CD4-positive, alpha-beta T cell treated with Interleukin-6 for 4 hours (primary cell): ENCODE data around the gene IFT25.

Source experiments
- DNase-seq: peaks from one replicate; pipeline ENCODE4 v3.0.0-alpha.2; 2020; ENCODE audit warnings: mixed read lengths

Gene IFT25

GRCh38 chr1:53956308-53957168 is 11.0 kb upstream of the IFT25 start:
- no peak for DNase-seq

GRCh38 chr1:53954128-53954527 is 8.6 kb upstream of the IFT25 start:
- DNase-seq = no peak

DNA sequence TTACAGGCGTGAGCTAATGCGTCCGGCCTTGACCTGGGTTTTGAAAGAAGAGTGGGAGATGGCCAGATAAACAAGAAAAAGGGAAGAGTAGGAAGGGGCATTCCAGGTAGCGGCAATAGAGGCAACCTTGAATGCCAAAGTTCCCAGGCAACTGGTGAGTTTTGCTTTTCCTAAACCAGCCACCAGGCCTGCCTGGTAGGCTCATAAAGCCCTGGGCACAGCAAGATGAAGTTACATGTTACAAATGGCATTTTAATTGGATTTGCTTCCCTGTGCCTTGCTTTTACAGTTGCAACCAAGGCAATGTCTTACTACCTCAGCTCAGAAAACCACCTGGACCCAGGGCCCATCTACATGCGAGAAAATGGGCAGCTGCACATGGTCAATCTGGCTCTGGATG is 6.2 kb upstream of the IFT25 start:
- no peak for DNase-seq

GRCh38 chr1:53949023-53949990 is 3.8 kb upstream of the IFT25 start:
- DNase-seq = peak; percentile 42

DNA sequence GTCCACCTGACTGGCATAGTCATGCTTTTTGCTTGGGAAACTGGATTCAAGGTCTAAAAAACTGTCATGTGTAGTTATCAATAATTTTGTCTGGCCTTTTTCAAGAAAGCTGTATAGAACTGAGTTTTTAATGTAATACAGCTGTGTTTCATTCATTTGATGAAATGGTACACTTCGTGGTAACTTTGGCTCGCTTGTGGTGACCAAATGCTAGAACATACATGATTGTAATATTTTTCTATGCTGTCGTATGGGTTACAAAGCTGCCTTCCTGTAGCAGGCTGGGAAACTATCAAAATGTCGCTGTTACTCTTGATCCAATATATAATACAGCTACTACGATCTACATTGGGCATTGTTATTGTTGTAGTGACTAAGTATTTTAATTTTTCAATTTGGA is 2.8 kb upstream of the IFT25 start:
- DNase-seq = no peak

DNA sequence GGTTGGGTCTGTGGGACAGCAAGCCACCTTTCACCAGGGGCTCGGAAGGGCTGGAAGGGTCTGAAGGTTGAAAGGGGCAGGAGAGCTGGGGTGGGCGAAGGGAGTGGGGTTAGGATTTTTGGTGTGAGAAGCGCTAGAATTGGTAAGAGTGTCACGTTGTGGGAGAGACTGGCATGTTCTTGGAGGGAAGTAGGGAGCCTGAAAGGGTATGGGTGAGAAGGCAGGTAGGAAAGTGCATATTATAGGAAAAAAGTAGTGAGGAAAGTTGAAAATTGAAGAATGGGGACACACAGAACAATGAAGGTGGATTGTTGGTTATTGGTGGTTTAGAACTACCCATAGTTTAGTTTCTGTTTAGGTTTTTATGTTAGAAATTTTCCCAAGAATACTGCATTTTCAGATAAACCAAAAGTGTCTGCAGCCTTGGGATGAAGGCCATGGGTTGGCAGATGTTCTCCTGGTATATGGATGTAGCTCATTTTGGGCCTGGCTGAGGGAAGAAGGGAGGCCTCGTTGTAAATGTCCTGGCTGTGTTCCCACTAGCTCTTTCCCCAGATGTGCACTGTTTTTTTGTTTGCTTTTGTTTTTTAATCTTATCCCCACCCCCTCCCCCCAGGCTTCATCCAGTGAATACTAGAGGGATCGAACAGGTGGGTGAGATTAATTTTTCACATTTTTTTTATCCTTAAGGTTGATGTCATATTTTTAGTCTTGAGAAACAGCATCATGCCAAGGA is 1.8 kb upstream of the IFT25 start:
- no peak for DNase-seq

DNA sequence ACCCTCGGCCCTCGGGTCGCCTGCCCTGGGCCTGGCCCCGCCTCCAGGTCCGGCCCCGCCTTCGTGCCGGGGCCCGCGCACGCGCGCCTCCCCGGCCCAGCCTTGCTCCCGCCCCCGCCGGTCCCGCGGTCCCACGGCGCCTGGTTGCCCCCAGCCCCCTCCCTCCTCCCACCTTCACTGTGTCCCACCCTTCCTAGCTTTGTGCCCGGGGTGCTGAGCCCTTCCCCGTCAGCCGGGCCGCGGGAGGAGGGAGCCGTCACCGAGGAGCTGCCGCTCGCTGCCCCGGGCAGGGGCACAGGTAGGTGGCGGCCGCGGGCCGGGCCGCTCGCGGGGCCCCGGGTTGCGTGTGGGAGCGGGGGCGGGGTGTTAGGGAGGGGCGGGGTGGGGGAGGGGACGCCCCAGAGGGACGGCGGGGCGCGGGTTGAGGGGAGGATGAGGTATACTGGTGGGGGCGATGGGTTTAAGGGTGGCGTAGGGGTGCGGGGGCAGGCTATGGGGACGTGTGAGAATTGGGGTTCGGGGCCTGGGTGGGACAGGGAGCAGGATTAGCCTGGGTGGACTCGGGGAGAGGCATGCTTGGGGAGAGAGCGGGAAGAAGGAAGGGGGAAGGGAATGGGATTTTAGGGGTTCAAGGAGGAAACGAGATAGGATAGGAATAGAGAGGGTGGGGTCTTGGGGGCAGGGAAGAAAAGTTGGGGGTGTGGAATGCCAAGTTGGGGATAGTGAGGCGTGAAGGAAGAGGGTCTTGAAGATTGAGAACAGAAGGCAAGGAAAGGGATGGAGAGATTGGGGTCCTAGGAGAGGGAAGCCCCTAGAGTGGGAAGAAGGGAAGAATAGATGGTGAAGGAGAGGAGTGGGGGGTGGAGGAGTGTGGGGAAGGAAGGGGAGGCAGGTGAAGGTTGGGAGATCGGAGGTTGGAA is 1.0 kb upstream of the IFT25 start, which contains the start of gene LRRC42:
TSS of gene LRRC42 (plus strand) at position 99 of the 920 bp plus-strand sequence. CDS start 5,650 bp downstream, outside the sequence.
- peak; percentile 72 for DNase-seq

DNA sequence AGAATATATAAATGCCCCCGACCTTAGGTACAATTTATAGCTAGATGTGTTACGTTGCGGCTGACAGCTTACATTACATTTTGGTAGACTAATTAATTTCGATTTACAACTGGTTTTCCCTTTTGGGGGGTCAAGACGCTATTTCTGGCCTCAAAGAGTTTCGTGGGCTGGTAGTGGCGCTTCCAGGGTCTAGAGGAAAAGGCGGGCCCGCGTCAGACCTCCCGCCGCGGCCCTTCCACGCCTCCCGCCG is 391 bp downstream of the IFT25 start:
- DNase-seq = no peak

- DNase-seq = no peak
These were observed 873 bp downstream of the IFT25 start for GRCh38 chr1:53944469-53945182.

DNA sequence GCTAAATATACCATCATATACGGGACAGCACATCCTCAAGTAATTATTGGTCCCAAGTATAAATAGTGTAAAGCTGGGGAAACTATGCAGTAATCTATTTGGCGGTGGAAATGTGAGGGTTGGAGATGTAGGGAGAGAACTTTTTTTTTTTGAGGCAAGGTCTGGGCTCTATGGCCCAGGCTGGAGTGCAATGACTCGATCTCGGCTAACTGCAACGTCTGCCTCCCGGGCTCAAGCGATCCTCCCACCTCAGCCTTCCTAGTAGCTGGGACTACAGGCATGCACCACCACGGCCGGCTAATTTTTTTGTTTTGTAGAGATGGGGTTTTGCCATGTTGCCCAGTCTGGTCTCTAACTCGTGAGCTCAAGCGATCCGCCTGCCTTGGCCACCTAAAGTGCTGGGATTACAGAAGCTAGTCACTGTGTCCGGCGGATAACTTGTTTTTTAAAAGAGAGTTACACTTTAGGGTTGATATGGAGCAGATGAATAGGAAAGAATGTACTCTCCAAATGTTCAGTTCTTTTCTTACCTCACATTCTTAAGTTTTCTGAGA is 1.9 kb downstream of the IFT25 start:
- no peak for DNase-seq

DNA sequence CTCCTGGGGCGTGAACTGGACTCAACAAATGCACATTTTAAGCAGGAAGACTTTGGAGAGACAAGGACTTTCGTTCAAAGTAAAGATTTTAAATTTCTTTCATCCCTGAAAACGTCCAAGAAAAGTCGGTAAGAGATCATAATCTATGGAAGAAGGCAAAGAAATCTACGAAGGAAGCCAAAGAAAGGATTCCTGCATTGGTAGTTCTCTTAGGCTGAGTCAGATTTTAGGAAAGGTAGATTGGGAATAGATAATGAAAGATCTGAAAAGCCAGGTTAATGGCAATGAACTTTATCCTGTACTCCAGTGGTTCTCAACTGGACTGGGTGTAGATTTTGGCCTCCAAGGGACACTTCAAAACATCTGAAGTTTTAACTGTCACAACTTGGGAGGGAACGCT is 2.4 kb downstream of the IFT25 start:
- no peak for DNase-seq

GRCh38 chr1:53942127-53942957 is 3.2 kb downstream of the IFT25 start:
- no peak for DNase-seq

- DNase-seq = no peak
These were observed 7.2 kb downstream of the IFT25 start for GRCh38 chr1:53938136-53938830.

- DNase-seq = no peak
These were observed 9.1 kb downstream of the IFT25 start for GRCh38 chr1:53936430-53936829.

- no peak for DNase-seq
These were observed 11.2 kb downstream of the IFT25 start for GRCh38 chr1:53934170-53934765.

DNA sequence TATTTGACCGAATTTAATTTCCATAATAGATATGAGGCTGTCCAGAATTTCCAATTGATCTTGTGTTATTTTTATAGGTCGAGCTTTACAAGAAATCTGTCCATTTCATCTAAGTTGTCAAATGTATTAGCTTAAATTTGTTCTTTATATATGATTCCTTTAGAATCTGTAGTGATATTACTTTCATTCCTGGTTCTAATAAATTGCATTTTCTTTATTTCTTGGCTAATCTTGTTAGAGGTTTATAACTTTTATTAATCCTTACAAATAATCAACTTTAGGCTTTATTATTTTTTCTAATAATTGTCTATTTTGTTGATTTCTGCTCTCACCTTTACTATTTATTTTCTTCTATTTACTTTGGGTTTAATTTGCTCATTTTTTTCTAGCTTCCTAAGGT is 14.0 kb downstream of the IFT25 start:
- DNase-seq = no peak

DNA sequence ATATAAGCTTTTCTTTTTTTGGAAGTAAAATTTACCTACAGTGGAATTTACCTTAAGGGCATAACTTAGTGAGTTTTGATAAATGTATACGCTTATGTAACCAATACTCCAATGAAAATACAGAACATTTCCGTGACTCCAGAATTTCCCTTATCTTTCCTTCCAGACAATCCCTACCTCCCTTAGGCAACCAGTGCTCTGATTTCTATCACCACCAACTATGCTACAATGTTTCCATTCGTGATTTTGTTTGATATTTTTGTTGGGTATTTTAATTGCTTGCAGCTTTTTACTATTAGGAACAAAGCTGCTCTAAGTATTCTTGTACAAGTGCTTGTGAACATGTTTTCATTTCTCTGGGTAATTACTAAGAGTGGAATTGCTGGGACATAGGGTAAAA is 14.6 kb downstream of the IFT25 start:
- DNase-seq = no peak

DNA sequence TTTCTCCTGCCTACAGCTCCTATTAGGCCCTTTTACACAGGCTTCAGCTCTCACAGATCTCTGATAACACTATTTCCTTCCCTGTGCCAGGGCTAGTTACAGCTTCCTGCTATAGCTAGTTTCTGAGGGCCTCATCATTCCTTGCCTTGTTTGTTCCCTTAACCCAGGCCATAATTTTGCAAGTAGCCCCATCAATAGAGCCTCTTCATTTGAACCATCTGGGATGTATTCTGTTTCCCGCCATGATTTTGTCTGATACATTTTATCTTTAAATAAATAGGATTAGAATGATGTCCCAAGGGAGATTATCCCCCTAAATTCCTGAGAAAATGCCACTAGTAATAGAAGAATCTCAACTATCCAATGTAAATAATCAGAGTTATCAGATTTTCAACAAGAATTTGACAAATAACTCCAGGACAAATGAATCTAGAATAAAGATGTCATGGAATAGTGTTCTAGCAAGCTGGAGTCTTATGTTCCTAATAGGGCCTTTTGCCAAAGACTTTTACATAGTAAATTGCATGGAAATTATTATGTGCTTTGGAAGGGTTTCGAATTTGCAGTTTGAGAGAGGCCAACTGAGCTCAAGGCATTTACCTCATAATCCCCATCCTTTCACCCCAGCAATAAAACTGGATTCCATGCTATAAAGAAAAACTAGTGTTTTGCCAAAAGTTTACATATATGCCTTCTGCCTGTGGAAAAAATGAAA is 16.1 kb downstream of the IFT25 start:
- DNase-seq = no peak
